BJ (cell line): ENCODE data around the gene ZNF148. TPM values are rescaled to one million over a fixed set of nuclear protein-coding genes. Genes with fewer than 3 reads are reported as not detected.

Experiments
- CTCF ChIA-PET: fragments of 350-600 bp; formaldehyde crosslinking; extraction: SDS; loops from one replicate; lab custom pipeline; 2021; ENCODE audit warnings: antibody characterized with exemption, inconsistent platforms; lab: Yijun Ruan, JAX
- POLR2A ChIA-PET: fragments of 300-600 bp; sonication (Branson Sonifier 250); formaldehyde crosslinking; extraction: SDS; loops from one replicate; lab custom pipeline; 2021; ENCODE audit warnings: antibody characterized with exemption; lab: Charles Lee
- DNase-seq: peaks from one replicate; pipeline ENCODE4 v3.0.0-alpha.2; 2011; ENCODE audit warnings: low read depth
- H3K27me3 ChIP-seq: 2 replicates; pipeline ENCODE4 v1.6.0; 2011; ENCODE audit warnings: low read length; ENCODE audit not compliant: control insufficient read depth, insufficient read depth
- H3K36me3 ChIP-seq: 2 replicates; pipeline ENCODE4 v1.5.1; 2011; ENCODE audit warnings: low read length; ENCODE audit not compliant: control insufficient read depth, insufficient read depth
- H3K4me3 ChIP-seq: 2 replicates; pipeline ENCODE4 v1.5.1; 2011; ENCODE audit warnings: low read depth, mild to moderate bottlenecking, control low read depth, low read length
- polyA plus RNA-seq: library from polyadenylated mRNA; depleted of rRNA; stranded (reverse); fragments of >200 nt; gene quantifications from 2 replicates; pipeline ENCODE4 v1.2.3, GENCODE V29; 2011
- TF ChIP-seq, protein P1 (sequence below): IDR thresholded peaks from 2 replicates; pipeline ENCODE4 v1.5.1; 2011; ENCODE audit warnings: low read depth, mild to moderate bottlenecking, control low read depth, inconsistent platforms, low read length, moderate library complexity; ENCODE audit not compliant: insufficient read depth

The ZNF148 gene
- polyA plus RNA-seq, 1 experiment, result 18.4 TPM

DNA sequence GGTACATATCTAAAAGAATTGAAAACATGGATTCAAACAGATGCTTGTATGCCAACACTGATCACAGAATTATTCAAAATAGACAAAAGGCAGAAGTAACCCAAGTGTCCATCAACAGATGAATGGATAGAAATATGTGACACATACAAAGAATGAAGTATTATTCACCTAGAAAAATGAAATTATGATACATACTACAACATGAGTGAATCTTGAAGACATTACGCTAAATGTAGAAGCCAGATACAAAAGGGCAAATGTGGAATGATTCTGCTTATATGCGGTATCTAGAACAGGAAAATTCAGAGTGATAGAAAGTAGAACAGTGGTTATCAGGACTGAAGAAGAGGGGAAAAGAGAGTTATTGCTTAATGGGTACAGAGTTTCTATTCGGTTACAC, 136.4 kb downstream of the ZNF148 start:
- POLR2A ChIA-PET, result no interaction called here
- Histone ChIP-seq H3K27me3 (no peaks in the 10 kb centered on the region), H3K4me3 (no peak overlapping the region), H3K36me3 (no peaks in the 10 kb centered on the region)
- no peak for DNase-seq
- CTCF ChIA-PET, result no interaction called here
- TF ChIP-seq, protein P1, sequence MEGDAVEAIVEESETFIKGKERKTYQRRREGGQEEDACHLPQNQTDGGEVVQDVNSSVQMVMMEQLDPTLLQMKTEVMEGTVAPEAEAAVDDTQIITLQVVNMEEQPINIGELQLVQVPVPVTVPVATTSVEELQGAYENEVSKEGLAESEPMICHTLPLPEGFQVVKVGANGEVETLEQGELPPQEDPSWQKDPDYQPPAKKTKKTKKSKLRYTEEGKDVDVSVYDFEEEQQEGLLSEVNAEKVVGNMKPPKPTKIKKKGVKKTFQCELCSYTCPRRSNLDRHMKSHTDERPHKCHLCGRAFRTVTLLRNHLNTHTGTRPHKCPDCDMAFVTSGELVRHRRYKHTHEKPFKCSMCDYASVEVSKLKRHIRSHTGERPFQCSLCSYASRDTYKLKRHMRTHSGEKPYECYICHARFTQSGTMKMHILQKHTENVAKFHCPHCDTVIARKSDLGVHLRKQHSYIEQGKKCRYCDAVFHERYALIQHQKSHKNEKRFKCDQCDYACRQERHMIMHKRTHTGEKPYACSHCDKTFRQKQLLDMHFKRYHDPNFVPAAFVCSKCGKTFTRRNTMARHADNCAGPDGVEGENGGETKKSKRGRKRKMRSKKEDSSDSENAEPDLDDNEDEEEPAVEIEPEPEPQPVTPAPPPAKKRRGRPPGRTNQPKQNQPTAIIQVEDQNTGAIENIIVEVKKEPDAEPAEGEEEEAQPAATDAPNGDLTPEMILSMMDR, result no peak

DNA sequence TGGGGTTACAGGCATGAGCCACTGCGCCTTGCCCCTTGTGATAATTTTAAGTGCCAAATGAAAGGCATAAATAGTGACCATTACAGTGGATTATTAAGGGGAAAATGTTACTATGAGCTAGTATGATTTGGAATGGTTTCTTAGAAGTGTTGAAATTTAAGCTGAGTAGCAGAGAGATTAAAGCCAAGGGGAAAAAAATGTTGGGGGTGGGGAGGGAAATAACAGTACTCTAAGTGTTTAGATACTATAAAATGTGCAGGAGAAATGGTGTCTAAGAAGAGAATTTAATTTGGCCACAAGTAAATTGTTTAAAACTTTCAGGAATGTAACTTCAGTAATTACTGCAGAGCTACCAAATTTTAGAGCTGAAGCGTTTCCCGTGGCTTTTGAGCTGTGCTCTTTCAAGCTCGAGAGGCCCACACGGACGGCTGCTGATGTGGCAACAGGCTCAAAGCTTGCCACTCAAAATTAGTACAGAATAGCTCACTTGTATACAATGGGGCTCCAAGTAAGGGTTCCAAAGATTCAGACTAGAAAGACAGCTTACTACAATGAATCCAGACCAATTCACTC, 138.7 kb downstream of the ZNF148 start:
- H3K4me3 ChIP-seq, result no peak overlapping the region
- CTCF ChIA-PET, result interaction anchor here (0.9 kb wide), 1 partner anchor 201 kb away, joined by 3 read pairs; no protein-coding TSS in a partner anchor
- no peaks in the 10 kb centered on the region for H3K27me3 ChIP-seq
- TF ChIP-seq, protein P1, result no peak
- POLR2A ChIA-PET, result no interaction called here
- H3K36me3 ChIP-seq, result no peaks in the 10 kb centered on the region
- no peak for DNase-seq

DNA sequence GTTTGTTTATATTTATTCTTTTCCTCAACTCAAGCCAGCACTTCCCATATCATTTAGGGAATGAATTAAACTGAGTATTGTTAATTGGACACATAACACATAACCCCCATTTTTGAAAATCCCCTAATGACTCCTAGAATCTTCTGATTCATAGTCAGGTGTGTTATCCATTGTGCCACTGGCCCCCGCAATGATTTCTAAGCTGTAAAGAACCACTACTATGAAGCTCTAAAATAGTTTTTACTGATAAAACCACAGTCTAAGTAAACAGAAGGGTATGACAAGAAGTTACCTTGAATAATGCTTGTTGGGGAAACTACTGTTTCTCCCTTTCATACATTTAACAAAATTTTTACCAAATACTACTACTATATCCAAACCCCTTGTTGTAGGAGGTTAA, 140.3 kb downstream of the ZNF148 start:
- H3K27me3 ChIP-seq, result no peaks in the 10 kb centered on the region
- no peak for DNase-seq
- ChIA-PET CTCF (no interaction called here), POLR2A (no interaction called here)
- no peak overlapping the region for H3K4me3 ChIP-seq
- TF ChIP-seq, protein P1, result no peak
- H3K36me3 ChIP-seq, result no peaks in the 10 kb centered on the region

DNA sequence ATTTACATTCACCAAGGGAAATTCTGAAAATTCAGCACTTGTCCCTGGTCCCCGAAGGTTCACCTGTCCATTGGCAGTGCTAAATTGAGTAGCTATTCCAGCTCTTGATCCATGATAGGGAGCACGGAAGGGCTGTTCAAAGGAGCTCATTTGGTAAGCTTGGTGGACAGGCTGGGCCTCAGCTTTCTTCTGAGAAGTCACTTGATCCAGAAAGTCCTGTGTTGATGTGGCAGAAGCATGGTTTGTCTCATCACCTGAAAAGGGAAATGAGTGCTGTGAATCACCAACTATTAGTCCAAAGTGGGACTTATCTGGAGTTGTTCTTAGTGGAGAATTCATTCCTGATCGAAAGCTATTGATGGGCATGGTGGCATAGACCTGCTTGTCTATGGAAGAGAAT, 142.7 kb downstream of the ZNF148 start:
- Histone ChIP-seq H3K4me3 (no peak overlapping the region), H3K27me3 (no peaks in the 10 kb centered on the region), H3K36me3 (no peaks in the 10 kb centered on the region)
- CTCF ChIA-PET, result interaction anchor here (0.7 to 0.9 kb wide), 2 partner anchors 11 to 170 kb away, joined by 3 read pairs; no protein-coding TSS in a partner anchor
- POLR2A ChIA-PET, result no interaction called here
- DNase-seq, result no peak
- TF ChIP-seq, protein P1, result no peak

DNA sequence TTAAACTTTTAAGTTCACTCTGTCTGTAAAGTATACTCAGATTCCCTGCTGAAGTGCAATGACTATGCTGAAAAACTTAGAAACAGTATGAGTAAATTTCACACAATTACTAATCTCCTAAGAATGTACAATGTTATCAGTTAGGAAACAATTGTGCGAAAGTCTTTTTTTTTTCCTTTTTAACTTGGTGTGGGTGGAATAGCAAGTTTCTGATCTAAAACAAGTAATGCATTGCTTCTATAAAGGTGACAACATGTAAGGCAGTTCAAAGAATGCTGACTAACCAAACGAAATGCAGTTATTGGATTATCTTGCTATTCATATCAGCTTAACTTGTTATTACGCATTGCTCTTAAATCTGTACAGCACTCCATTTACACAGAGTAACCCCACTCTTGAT, 143.2 kb downstream of the ZNF148 start:
- peak; percentile 52 for DNase-seq
- Histone ChIP-seq H3K4me3 (no peak overlapping the region), H3K27me3 (no peaks in the 10 kb centered on the region), H3K36me3 (no peaks in the 10 kb centered on the region)
- ChIA-PET CTCF (interaction anchor here (0.7 to 0.9 kb wide), 2 partner anchors 11 to 170 kb away, joined by 3 read pairs; no protein-coding TSS in a partner anchor), POLR2A (no interaction called here)
- TF ChIP-seq, protein P1, result no peak
